ENCODE results near the gene OR6N2.

Gene OR6N2

DNA sequence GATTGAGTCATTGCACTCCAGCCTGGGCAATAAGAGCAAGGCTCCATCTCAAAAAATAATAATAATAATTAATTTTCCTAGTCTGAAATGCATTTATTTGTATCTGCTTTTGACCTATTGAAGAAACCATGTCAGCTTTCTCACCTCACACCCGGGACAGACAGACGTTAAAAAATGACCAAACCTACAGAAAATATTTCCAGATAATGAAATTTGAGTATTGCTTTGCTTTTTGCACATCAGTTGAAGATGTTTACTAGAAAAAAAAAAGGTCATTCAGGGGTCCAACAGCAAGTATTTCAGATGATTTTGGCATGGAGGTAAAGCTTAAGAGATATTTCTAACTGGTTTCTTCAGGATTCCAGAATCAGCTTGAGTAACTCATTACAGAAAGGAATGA, 26.6 kb downstream of the OR6N2 start, which contains the start of gene OR6K6:
TSS of gene OR6K6 (plus strand) at position 301 of the 400 bp plus-strand sequence. CDS start 168 bp downstream, outside the sequence.
- Histone ChIP-seq H3K79me2 (ENCODE audit: insufficient read depth, low read length) (no peaks in the 10 kb centered on the region), H3K27me3 (ENCODE audit: insufficient read depth, low read length) (no peaks in the 10 kb centered on the region), H3F3A (ENCODE audit: insufficient read depth, low read length) (no peaks in the 10 kb centered on the region), H3K36me3 (ENCODE audit: insufficient read depth, low read length) (no peaks in the 10 kb centered on the region), H2AFZ (ENCODE audit: low read length) (no peak within 1 kb of the TSS), H4K20me1 (ENCODE audit: insufficient read depth, low read length) (no peaks in the 10 kb centered on the region), H3K4me2 (ENCODE audit: low read length) (no peak within 1 kb of the TSS), H3K9ac (ENCODE audit: low read length) (no peak within 1 kb of the TSS), H3K9me2 (ENCODE audit: low read depth, low read length) (no peaks in the 10 kb centered on the region), H3K27ac (ENCODE audit: low read depth, low read length, poor library complexity, severe bottlenecking) (no peak within 1 kb of the TSS), H3K4me1 (ENCODE audit: insufficient read depth, low read length, severe bottlenecking) (no peaks in the 10 kb centered on the region), H3K9me3 (ENCODE audit: low read length) (no peaks in the 10 kb centered on the region), H3K4me3 (ENCODE audit: low read depth, low read length, poor library complexity, severe bottlenecking) (no peak within 1 kb of the TSS)
- TF ChIP-seq, protein P1, sequence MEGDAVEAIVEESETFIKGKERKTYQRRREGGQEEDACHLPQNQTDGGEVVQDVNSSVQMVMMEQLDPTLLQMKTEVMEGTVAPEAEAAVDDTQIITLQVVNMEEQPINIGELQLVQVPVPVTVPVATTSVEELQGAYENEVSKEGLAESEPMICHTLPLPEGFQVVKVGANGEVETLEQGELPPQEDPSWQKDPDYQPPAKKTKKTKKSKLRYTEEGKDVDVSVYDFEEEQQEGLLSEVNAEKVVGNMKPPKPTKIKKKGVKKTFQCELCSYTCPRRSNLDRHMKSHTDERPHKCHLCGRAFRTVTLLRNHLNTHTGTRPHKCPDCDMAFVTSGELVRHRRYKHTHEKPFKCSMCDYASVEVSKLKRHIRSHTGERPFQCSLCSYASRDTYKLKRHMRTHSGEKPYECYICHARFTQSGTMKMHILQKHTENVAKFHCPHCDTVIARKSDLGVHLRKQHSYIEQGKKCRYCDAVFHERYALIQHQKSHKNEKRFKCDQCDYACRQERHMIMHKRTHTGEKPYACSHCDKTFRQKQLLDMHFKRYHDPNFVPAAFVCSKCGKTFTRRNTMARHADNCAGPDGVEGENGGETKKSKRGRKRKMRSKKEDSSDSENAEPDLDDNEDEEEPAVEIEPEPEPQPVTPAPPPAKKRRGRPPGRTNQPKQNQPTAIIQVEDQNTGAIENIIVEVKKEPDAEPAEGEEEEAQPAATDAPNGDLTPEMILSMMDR (IDR thresholded peaks at IDR 0.05; ENCODE audit: low read length), result no peak
- no peak for TF ChIP-seq EZH2 (IDR thresholded peaks at IDR 0.05; ENCODE audit: borderline replicate concordance, low read length)

DNA sequence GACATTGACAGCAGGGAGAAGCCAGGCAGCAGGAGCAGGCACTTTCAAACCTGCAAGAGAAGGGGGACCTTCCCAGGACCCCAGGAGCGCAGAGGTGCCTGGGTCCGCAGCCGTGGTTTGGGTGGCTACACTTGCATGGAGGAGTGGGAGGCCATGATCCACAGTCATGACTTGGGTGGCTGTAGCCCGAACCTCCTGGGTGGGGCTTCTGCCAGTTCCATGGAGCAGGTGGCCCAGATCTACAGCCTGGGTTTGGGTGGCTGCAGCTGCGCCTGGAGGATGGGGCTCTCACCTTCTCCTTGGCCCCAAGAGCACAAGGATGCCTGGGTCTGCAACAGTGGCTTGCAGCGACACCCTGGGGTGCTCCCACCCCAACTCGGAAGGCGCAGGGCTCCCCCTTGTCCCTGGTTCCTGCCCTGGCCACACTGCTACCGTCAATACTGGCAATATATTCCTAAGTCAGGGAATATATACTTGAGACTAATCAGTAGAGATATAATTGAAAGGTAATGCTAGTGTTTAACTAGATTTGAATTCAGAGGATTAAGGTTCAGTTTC, 28.8 kb downstream of the OR6N2 start:
- TF ChIP-seq EZH2 (IDR thresholded peaks at IDR 0.05; ENCODE audit: borderline replicate concordance, low read length), result no peak
- TF ChIP-seq, protein P1 (IDR thresholded peaks at IDR 0.05; ENCODE audit: low read length), result no peak
- Histone ChIP-seq H3K9me2 (ENCODE audit: low read depth, low read length) (no peaks in the 10 kb centered on the region), H3K9ac (ENCODE audit: low read length) (no peak overlapping the region), H2AFZ (ENCODE audit: low read length) (no peak overlapping the region), H3K79me2 (ENCODE audit: insufficient read depth, low read length) (no peaks in the 10 kb centered on the region), H3F3A (ENCODE audit: insufficient read depth, low read length) (no peaks in the 10 kb centered on the region), H3K9me3 (ENCODE audit: low read length) (no peaks in the 10 kb centered on the region), H4K20me1 (ENCODE audit: insufficient read depth, low read length) (no peaks in the 10 kb centered on the region), H3K27me3 (ENCODE audit: insufficient read depth, low read length) (no peaks in the 10 kb centered on the region), H3K4me3 (ENCODE audit: low read depth, low read length, poor library complexity, severe bottlenecking) (no peak overlapping the region), H3K27ac (ENCODE audit: low read depth, low read length, poor library complexity, severe bottlenecking) (no peak overlapping the region), H3K36me3 (ENCODE audit: insufficient read depth, low read length) (no peaks in the 10 kb centered on the region), H3K4me2 (ENCODE audit: low read length) (no peak overlapping the region), H3K4me1 (ENCODE audit: insufficient read depth, low read length, severe bottlenecking) (no peaks in the 10 kb centered on the region)

DNA sequence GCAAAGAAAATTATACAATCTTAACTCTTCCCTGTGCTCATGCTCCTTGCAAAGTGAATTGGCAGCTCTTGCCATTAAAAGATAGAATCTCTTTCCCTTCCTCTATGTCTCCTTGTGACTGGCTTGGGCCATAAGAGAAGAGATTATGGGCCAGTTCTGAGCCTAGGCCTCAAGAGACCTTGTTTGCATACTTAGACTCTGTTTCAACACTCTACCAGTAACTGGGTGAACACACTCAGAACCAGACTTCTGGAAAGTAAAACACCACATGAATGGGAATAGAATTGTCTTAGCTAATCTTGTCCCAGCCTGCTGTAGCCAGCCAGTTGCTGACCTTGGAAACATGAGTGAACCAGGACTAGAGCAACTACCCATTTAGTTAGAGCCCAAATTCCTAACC, 45.2 kb downstream of the OR6N2 start:
- no peaks in the 10 kb centered on the region for H3F3A ChIP-seq (ENCODE audit: insufficient read depth, low read length)
- TF ChIP-seq, protein P1 (IDR thresholded peaks at IDR 0.05; ENCODE audit: low read length), result no peak
- H3K4me3 ChIP-seq (ENCODE audit: low read depth, low read length, poor library complexity, severe bottlenecking), result no peak overlapping the region
- no peaks in the 10 kb centered on the region for H4K20me1 ChIP-seq (ENCODE audit: insufficient read depth, low read length)
- no peaks in the 10 kb centered on the region for H3K9me3 ChIP-seq (ENCODE audit: low read length)
- no peaks in the 10 kb centered on the region for H3K36me3 ChIP-seq (ENCODE audit: insufficient read depth, low read length)
- H3K9ac ChIP-seq (ENCODE audit: low read length), result no peak overlapping the region
- no peak overlapping the region for H2AFZ ChIP-seq (ENCODE audit: low read length)
- no peaks in the 10 kb centered on the region for H3K27me3 ChIP-seq (ENCODE audit: insufficient read depth, low read length)
- no peaks in the 10 kb centered on the region for H3K9me2 ChIP-seq (ENCODE audit: low read depth, low read length)
- H3K4me1 ChIP-seq (ENCODE audit: insufficient read depth, low read length, severe bottlenecking), result no peaks in the 10 kb centered on the region
- no peaks in the 10 kb centered on the region for H3K79me2 ChIP-seq (ENCODE audit: insufficient read depth, low read length)
- no peak overlapping the region for H3K4me2 ChIP-seq (ENCODE audit: low read length)
- H3K27ac ChIP-seq (ENCODE audit: low read depth, low read length, poor library complexity, severe bottlenecking), result no peak overlapping the region

All from OCI-LY1 (cell line).